IPS DF 6.9 (cell line): ENCODE data around the gene PRKD3.

Experiments used
- DNase-seq: peaks from one replicate; pipeline ENCODE4 v3.0.0-alpha.2; 2013; ENCODE audit warnings: low read depth, low spot score
- H3K27ac ChIP-seq: one replicate; pipeline ENCODE4 v1.5.1; 2013; ENCODE audit warnings: low read length, control low read depth
- H3K27me3 ChIP-seq: 2 replicates; pipeline ENCODE4 v1.6.1; 2013; ENCODE audit warnings: mild to moderate bottlenecking, low read length; ENCODE audit not compliant: control insufficient read depth, insufficient read depth
- H3K36me3 ChIP-seq: 2 replicates; pipeline ENCODE4 v1.6.1; 2013; ENCODE audit warnings: low read length; ENCODE audit not compliant: control insufficient read depth, insufficient read depth
- H3K4me1 ChIP-seq: 2 replicates; pipeline ENCODE4 v1.6.1; 2013; ENCODE audit warnings: low read length; ENCODE audit not compliant: control insufficient read depth, insufficient read depth
- H3K4me3 ChIP-seq: 2 replicates; pipeline ENCODE4 v1.5.1; 2013; ENCODE audit warnings: mild to moderate bottlenecking, low read length
- H3K9me3 ChIP-seq: 2 replicates; pipeline ENCODE4 v1.6.1; 2013; ENCODE audit warnings: low read length, inconsistent platforms; ENCODE audit not compliant: control insufficient read depth, insufficient read depth
- WGBS: extraction: QIAGEN DNeasy Blood & Tissue Kit; methylation state at CpG from one replicate; pipeline ENCODE4 v1.1.7; 2013; ENCODE audit warnings: mixed read lengths, missing lambda C conversion rate; ENCODE audit not compliant: insufficient read length, insufficient coverage; 5-methylcytosine and 5-hydroxymethylcytosine counted together

Gene PRKD3

GRCh38 chr2:37324786-37325624, at the start of gene PRKD3:
Gene PRKD3, minus strand, starts transcription at chr2:37324833. Its CDS starts 8,309 bp downstream, at chr2:37316524.
- no peak for DNase-seq
- WGBS, result no CpG with 5 or more reads among the region's 79 CpGs
- H3K27ac ChIP-seq, result no peak within 1 kb of the TSS

GRCh38 chr2:37372000-37372399, 47.4 kb upstream of the PRKD3 start:
- Histone ChIP-seq H3K9me3 (no peaks in the 10 kb centered on the region), H3K4me3 (no peak overlapping the region), H3K27me3 (no peaks in the 10 kb centered on the region), H3K27ac (no peak overlapping the region), H3K36me3 (no peaks in the 10 kb centered on the region), H3K4me1 (no peaks in the 10 kb centered on the region)
- no peak for DNase-seq

More at GRCh38 chr2:37324786-37325624, at the start of gene PRKD3:
- Histone ChIP-seq H3K27me3 (peaks cover 5% of the 10 kb centered on the region; the same call in 1 of the 2 replicates), H3K9me3 (no peaks in the 10 kb centered on the region), H3K36me3 (no peaks in the 10 kb centered on the region), H3K4me1 (peaks cover 2% of the 10 kb centered on the region; the same call in 1 of the 2 replicates), H3K4me3 (peak within 1 kb of the TSS; percentile 99)

- Histone ChIP-seq H3K4me1 (no peaks in the 10 kb centered on the region), H3K27ac (no peak overlapping the region), H3K4me3 (no peak overlapping the region), H3K9me3 (no peaks in the 10 kb centered on the region), H3K27me3 (no peaks in the 10 kb centered on the region), H3K36me3 (no peaks in the 10 kb centered on the region)
- DNase-seq, result no peak
- WGBS, result no CpG with 5 or more reads among the region's 1 CpG
Observed at GRCh38 chr2:37370666-37371065, 46.0 kb upstream of the PRKD3 start.

GRCh38 chr2:37367984-37368383, 43.4 kb upstream of the PRKD3 start:
- no CpG with 5 or more reads among the region's 2 CpGs for WGBS
- Histone ChIP-seq H3K4me1 (no peaks in the 10 kb centered on the region), H3K36me3 (no peaks in the 10 kb centered on the region), H3K27ac (no peak overlapping the region), H3K4me3 (no peak overlapping the region), H3K27me3 (no peaks in the 10 kb centered on the region), H3K9me3 (no peaks in the 10 kb centered on the region)
- DNase-seq, result no peak

GRCh38 chr2:37367310-37367709, 42.7 kb upstream of the PRKD3 start:
- no peak overlapping the region for H3K4me3 ChIP-seq
- H3K36me3 ChIP-seq, result no peaks in the 10 kb centered on the region
- DNase-seq, result no peak
- no peaks in the 10 kb centered on the region for H3K4me1 ChIP-seq
- no peaks in the 10 kb centered on the region for H3K9me3 ChIP-seq
- WGBS, result no CpG with 5 or more reads among the region's 7 CpGs
- H3K27me3 ChIP-seq, result no peaks in the 10 kb centered on the region
- H3K27ac ChIP-seq, result no peak overlapping the region

GRCh38 chr2:37366773-37367172, 42.1 kb upstream of the PRKD3 start:
- WGBS, result no CpG with 5 or more reads among the region's 4 CpGs
- Histone ChIP-seq H3K9me3 (no peaks in the 10 kb centered on the region), H3K27ac (no peak overlapping the region), H3K4me1 (no peaks in the 10 kb centered on the region), H3K27me3 (no peaks in the 10 kb centered on the region), H3K36me3 (no peaks in the 10 kb centered on the region), H3K4me3 (no peak overlapping the region)
- DNase-seq, result no peak

GRCh38 chr2:37365669-37366068, 41.0 kb upstream of the PRKD3 start:
- Histone ChIP-seq H3K4me3 (no peak overlapping the region), H3K4me1 (no peaks in the 10 kb centered on the region), H3K9me3 (no peaks in the 10 kb centered on the region), H3K27me3 (no peaks in the 10 kb centered on the region), H3K36me3 (no peaks in the 10 kb centered on the region), H3K27ac (no peak overlapping the region)
- no peak for DNase-seq
- no CpG with 5 or more reads among the region's 2 CpGs for WGBS

- H3K9me3 ChIP-seq, result no peaks in the 10 kb centered on the region
- H3K27me3 ChIP-seq, result no peaks in the 10 kb centered on the region
- DNase-seq, result no peak
- no peaks in the 10 kb centered on the region for H3K4me1 ChIP-seq
- no CpG with 5 or more reads among the region's 6 CpGs for WGBS
- H3K4me3 ChIP-seq, result no peak overlapping the region
- no peak overlapping the region for H3K27ac ChIP-seq
- no peaks in the 10 kb centered on the region for H3K36me3 ChIP-seq
Observed at GRCh38 chr2:37364351-37364750, 39.7 kb upstream of the PRKD3 start.

- H3K9me3 ChIP-seq, result no peaks in the 10 kb centered on the region
- no peaks in the 10 kb centered on the region for H3K36me3 ChIP-seq
- H3K27me3 ChIP-seq, result no peaks in the 10 kb centered on the region
- H3K27ac ChIP-seq, result no peak overlapping the region
- H3K4me1 ChIP-seq, result no peaks in the 10 kb centered on the region
- H3K4me3 ChIP-seq, result no peak overlapping the region
- no peak for DNase-seq
- WGBS, result no CpG with 5 or more reads among the region's 9 CpGs
Observed at GRCh38 chr2:37361994-37362698, 37.5 kb upstream of the PRKD3 start.

- Histone ChIP-seq H3K27ac (no peak overlapping the region), H3K4me3 (no peak overlapping the region), H3K27me3 (no peaks in the 10 kb centered on the region), H3K36me3 (no peaks in the 10 kb centered on the region), H3K9me3 (no peaks in the 10 kb centered on the region), H3K4me1 (0 out of 2 replicates have a peak, but pooled peaks cover under 1% of the 10 kb centered on the region)
- WGBS, result no CpG with 5 or more reads among the region's 3 CpGs
- DNase-seq, result no peak
Observed at GRCh38 chr2:37361216-37361815, 36.7 kb upstream of the PRKD3 start.
